GM18526 (cell line): Measurements from ENCODE around the gene TMPRSS5.

Experiments used
- POLR2A ChIP-seq: IDR thresholded peaks from 3 replicates; pipeline ENCODE4 v1.6.1; 2011; ENCODE audit not compliant: insufficient read length; ENCODE audit errors: extremely low read depth

TMPRSS5 gene

DNA sequence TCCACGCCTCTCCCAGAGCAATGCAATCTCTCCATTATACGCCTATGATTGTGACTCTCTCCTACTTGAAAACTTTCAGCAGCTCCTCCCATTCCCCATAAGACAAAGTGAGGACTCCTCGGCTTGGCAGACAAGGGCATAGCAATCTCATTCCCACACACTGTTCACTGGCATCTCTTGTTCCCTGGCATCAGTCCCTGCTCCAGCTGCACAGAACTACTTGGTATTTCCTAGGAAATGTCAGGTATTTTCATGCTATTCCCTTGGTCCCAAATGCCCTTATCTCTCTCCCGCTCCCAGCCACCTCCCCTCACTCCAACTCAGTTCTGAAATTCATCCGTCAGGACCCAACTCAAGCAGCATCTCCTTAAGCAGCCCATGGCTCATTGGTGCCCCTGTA, 28.4 kb downstream of the TMPRSS5 start:
- no peak for TF ChIP-seq POLR2A

DNA sequence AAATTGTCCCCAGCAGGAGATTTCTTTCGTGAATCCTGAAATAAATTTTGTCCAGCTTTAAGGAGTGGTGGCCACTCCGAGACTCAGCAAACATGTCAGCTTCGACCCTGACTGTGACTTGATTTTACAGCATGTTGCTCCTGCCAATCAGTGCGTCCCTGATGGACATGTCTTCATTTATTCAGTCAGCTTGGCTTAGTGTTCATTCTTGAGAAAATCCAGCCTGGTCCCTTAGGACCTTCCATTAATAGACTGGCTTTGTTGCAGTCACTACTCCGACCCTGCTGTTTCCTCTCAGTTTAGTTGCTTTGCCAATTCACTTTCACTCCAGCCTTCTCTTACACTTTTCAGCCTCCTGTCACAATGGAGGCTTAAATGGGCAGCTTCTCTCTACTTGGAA, 30.5 kb downstream of the TMPRSS5 start:
- TF ChIP-seq POLR2A: no peak

GRCh38 chr11:113675003-113675561, 31.0 kb downstream of the TMPRSS5 start:
- TF ChIP-seq POLR2A: no peak

- TF ChIP-seq POLR2A: no peak
Observed at GRCh38 chr11:113674397-113674685, 31.8 kb downstream of the TMPRSS5 start.

- TF ChIP-seq POLR2A: no peak
Observed at GRCh38 chr11:113673550-113674396, 32.3 kb downstream of the TMPRSS5 start.

- no peak for TF ChIP-seq POLR2A
Observed at GRCh38 chr11:113670831-113671215, 35.3 kb downstream of the TMPRSS5 start.

DNA sequence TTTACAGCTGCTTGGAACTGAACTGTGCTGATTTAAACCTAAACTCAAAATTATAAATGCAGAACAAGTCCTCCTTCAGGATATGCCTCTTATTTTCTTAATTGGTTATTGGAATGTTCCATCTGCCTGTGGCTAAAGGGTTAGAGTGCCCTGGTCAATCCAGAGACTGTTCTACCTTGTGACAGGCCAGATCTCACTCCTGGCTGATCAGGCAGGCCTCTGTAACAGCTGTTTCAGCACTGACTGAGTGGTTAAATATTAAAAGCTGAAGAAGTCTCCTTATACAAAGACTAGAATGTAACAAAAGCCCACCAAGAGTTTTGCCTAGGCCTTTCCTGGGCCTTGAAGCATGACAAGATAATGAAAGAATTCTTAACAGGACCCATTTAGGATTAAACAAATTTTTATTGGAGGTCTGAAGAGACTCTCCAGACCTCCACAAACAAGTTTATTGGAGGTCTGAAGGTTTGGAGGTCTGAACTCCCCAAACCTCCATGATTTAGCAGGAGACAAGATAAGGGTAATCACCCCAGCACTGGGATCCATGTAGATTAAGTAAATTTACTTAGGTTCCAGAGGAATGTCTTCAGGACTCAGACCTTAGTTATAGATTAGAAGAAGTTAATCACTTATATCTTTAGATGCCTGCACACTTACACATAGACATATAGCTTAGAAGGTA, 35.8 kb downstream of the TMPRSS5 start:
- TF ChIP-seq POLR2A: no peak

GRCh38 chr11:113668255-113668654, 37.9 kb downstream of the TMPRSS5 start:
- TF ChIP-seq POLR2A: no peak

DNA sequence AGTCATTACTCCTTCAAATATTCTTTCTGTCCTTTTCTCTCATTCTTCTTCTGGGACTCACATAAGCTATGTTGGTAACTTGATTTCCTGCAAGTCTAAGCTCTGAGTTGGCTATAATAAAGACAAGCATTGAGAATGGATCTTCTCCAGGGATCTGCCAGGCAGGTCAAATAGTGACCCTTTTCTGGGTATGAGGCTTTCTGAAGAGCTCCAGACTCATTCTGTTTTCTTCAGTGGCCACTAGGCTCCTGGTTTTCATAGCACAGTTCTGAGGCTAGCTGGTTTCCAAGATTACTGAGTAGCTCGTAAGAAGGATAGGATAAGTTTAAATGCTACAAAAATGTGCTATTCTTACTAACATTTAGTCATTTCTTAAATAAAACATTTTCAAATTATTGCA, 38.3 kb downstream of the TMPRSS5 start:
- no peak for TF ChIP-seq POLR2A

GRCh38 chr11:113666584-113666983, 39.5 kb downstream of the TMPRSS5 start:
- TF ChIP-seq POLR2A: no peak

DNA sequence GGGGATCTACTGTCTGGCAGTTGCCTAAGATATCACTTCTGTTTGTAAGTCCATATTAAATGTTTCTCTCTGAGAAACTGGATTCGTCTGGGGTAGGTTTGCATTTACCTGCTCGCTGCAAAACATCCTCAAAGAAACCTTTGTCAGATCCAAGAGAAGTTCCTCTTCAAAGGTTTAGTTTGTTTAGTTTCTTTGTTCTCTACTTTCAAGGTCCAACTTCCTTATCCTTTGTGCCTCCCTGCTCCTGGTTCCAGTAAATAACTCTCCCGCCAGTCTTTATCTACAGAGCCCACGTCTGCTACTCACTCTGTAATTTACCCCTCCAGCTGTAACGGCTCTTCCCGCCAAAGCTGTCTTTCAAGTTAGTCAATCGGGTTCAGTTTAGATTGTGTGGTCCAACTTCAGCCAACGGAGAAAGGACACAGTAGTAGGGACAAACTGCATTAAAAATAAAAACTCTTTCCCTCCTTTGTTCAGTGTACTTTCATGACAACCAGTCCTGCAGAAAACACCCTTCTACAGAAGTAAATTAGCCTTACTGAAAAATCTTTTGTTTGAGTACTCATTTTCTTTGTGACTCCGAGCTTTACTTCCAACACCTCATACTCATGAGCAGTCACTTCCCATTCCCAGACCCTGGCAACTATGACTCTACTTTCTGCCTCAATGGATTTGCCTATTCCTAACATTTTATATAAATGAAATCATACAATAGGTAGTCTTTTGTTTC, 41.0 kb downstream of the TMPRSS5 start:
- TF ChIP-seq POLR2A: no peak

GRCh38 chr11:113664069-113664980, 41.8 kb downstream of the TMPRSS5 start:
- TF ChIP-seq POLR2A: no peak

GRCh38 chr11:113663567-113663966, 42.5 kb downstream of the TMPRSS5 start:
- no peak for TF ChIP-seq POLR2A

DNA sequence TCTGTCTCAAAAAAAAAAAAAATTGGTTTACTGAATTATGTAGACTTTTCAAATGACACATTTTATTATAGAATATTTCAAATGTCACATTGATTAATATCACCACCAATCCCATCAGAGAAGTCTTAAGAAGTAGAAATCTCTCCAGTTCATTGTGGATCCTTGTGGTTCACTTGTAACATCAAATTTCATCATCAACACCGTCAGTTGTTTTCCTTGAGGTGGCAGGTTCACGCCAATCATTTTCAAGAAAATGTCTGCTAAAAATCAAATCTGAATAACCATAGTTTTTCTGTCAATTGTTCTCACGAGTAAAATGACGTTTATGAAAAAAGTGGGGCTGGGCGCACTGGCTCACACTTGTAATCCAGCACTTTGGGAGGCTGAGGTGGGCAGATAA, 50.3 kb downstream of the TMPRSS5 start:
- TF ChIP-seq POLR2A: no peak

- TF ChIP-seq POLR2A: no peak
Observed at GRCh38 chr11:113651023-113651422, 55.1 kb downstream of the TMPRSS5 start.

DNA sequence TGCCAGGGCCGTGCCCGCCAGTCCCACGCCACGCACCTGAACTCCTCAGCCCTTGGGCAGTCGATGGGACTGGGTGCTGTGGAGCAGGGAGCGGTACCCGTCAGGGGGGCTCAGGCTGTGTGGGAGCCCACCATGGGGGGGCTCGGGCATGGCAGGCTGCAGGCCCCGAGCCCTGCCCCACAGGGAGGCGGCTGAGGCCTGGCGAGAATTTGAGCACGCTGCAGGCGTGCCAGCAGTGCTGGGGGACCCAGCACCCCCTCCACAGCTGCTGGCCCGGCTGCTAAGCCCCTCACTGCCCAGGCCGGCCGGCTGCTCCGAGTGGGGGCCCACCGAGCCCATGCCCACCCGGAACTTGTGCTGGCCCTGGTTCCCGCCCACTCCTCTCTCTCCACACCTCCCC, 56.8 kb downstream of the TMPRSS5 start:
- no peak for TF ChIP-seq POLR2A
